ENCODE results near the gene SLC39A5. TPM values are rescaled to one million over a fixed set of nuclear protein-coding genes. Genes with fewer than 3 reads are reported as not detected.
"Not testable (repeated sequence)": the region's sequence is repeated elsewhere in the genome, so short reads cannot be mapped to it uniquely, and the experiment has no call there.

Gene SLC39A5
- total and polyA plus RNA-seq, 5 experiments from 2014 or later, result not detected

GRCh38 chr12:56253091-56253490 lies 23.2 kb downstream of the SLC39A5 start:
- Mint-ChIP-seq H3K9me3 (no peaks in the 10 kb centered on the region), H3K4me3 (no peak overlapping the region), H3K27ac (no peak overlapping the region), H3K36me3 (peaks cover 0 to 65% (median 10%) of the 10 kb centered on the region in 3 donors), H3K4me1 (peaks cover 11 to 21% (median 18%) of the 10 kb centered on the region in 4 donors), H3K27me3 (no peaks in the 10 kb centered on the region)
- ATAC-seq (no peak), DNase-seq (no peak)
- POLR2A ChIA-PET, result interaction anchor here (0.6 to 1.3 kb wide), 3 partner anchors 13 to 203 kb away, joined by 3 to 5 read pairs (median 4); partner anchors contain the start of gene RNF41

- Mint-ChIP-seq H3K36me3 (peaks cover 0 to 51% (median 10%) of the 10 kb centered on the region in 3 donors), H3K4me3 (peak overlapping the region in 3 of 10 donors; percentile 7 to 84 (median 26)), H3K27me3 (no peaks in the 10 kb centered on the region), H3K4me1 (peaks cover 18 to 28% (median 25%) of the 10 kb centered on the region in 4 donors), H3K9me3 (no peaks in the 10 kb centered on the region), H3K27ac (peak overlapping the region in 3 of 10 donors; percentile 41 to 67 (median 43))
- POLR2A ChIA-PET, result interaction anchor here (0.6 to 1.7 kb wide), 4 partner anchors 11 to 105 kb away, joined by 3 to 9 read pairs (median 6); partner anchors contain the start of genes COQ10A, RNF41 and STAT2
- ATAC-seq (no peak), DNase-seq (no peak)
Measured at GRCh38 chr12:56255671-56256070, 25.8 kb downstream of the SLC39A5 start.

GRCh38 chr12:56256326-56256960 lies 26.6 kb downstream of the SLC39A5 start:
- H3K27ac Mint-ChIP-seq, result peak overlapping the region; percentile 48 to 93 (median 76)
- POLR2A ChIA-PET, result interaction anchor here (0.5 to 2.7 kb wide), 9 partner anchors 10 to 240 kb away, joined by 3 to 20 read pairs (median 5); partner anchors contain the start of genes COQ10A, RNF41, SMARCC2 and STAT2
- ATAC-seq, result no peak
- H3K4me1 Mint-ChIP-seq, result peaks cover 20 to 28% (median 25%) of the 10 kb centered on the region in 4 donors
- DNase-seq, result no peak
- no peaks in the 10 kb centered on the region for H3K27me3 Mint-ChIP-seq
- H3K9me3 Mint-ChIP-seq, result no peaks in the 10 kb centered on the region
- peak overlapping the region; percentile 73 to 92 (median 82) for H3K4me3 Mint-ChIP-seq
- H3K36me3 Mint-ChIP-seq, result peaks cover 0 to 46% (median 10%) of the 10 kb centered on the region in 3 donors

DNA sequence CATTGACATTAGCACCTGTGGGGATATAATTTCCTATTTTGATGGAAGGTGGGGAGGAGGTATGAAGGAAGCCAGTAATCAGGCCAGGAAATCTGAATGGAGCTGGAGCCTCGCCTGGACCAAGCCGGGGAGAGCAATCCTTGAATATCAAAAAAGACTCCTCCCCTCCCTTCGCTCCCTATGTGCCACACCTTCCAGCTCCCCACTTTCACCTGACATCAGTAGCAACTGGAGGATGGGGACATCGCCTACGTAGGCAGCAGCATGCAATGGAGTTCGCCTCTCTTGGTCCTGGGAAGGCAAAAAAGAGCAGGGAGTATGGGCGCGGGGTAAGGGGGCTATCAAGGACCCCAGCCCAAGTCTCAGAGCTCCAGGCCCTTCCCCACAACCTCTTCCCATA lies 27.2 kb downstream of the SLC39A5 start:
- H3K36me3 Mint-ChIP-seq, result peaks cover 0 to 39% (median 10%) of the 10 kb centered on the region in 3 donors
- no peak for DNase-seq
- H3K4me1 Mint-ChIP-seq, result peaks cover 21 to 28% (median 25%) of the 10 kb centered on the region in 4 donors
- H3K27me3 Mint-ChIP-seq, result no peaks in the 10 kb centered on the region
- ATAC-seq, result no peak
- H3K27ac Mint-ChIP-seq, result peak overlapping the region; percentile 33 to 93 (median 76)
- H3K9me3 Mint-ChIP-seq, result no peaks in the 10 kb centered on the region
- H3K4me3 Mint-ChIP-seq, result peak overlapping the region; percentile 73 to 92 (median 82)
- POLR2A ChIA-PET, result interaction anchor here (0.6 to 2.7 kb wide), 9 partner anchors 10 to 138 kb away, joined by 3 to 20 read pairs (median 5); partner anchors contain the start of genes COQ10A, CS, RNF41 and SMARCC2

GRCh38 chr12:56257491-56258067 lies 27.7 kb downstream of the SLC39A5 start:
- H3K9me3 Mint-ChIP-seq, result no peaks in the 10 kb centered on the region
- peaks cover 21 to 28% (median 25%) of the 10 kb centered on the region in 4 donors for H3K4me1 Mint-ChIP-seq
- no peaks in the 10 kb centered on the region for H3K27me3 Mint-ChIP-seq
- POLR2A ChIA-PET, result interaction anchor here (0.5 to 2.7 kb wide), 21 partner anchors 9 to 328 kb away, joined by 3 to 20 read pairs (median 4); partner anchors contain the start of genes CNPY2, COQ10A, CS and ESYT1
- peak overlapping the region; percentile 48 to 93 (median 69) for H3K27ac Mint-ChIP-seq
- peak overlapping the region; percentile 73 to 92 (median 82) for H3K4me3 Mint-ChIP-seq
- H3K36me3 Mint-ChIP-seq, result peaks cover 0 to 34% (median 10%) of the 10 kb centered on the region in 3 donors
- DNase-seq, result no peak
- peak; percentile 17 to 23 for ATAC-seq

DNA sequence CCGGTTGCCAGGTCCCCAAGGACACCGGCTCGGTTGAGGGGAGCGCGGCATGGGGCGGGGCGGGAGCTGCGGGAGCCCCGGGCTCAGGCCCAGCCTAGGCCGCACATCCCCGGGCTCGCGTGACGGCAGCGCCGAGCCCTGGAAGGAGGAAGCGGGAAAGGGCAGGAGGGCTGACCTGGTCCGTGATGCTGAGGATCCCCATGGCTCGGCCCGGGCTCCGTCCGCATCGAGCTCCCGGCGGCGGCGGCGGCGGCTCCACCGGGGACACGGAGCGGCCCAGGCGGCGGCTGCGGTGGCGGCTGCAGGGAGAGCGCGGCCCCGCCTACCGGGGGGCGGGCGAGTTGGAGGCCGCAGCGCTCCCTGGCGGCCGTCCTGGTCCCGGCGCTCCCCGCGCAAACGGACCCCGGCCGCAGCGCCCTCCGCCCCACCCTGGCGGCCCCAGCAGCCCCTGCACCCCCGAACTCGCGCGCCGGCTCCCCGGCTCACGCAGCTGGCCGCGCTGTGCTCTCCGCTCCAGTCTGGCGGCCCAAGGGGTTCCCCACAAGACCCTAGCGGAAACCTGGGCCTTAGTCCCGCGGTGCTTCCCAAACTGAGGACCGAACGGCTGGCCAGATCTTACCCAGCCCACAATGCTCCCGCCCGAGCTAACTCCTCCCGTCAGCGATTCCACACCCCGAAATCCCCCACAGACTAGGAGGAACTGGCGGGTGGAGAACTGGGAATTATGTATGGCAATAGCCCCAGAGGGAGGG lies 28.4 kb downstream of the SLC39A5 start, which contains the start of gene ANKRD52:
Gene ANKRD52 (minus strand): TSS at position 317 of the 752 bp plus-strand sequence. CDS start 115 bp downstream, at position 202.
- no peaks in the 10 kb centered on the region for H3K9me3 Mint-ChIP-seq
- ATAC-seq, result peak; percentile 94
- DNase-seq, result peak; percentile 64 to 88 (median 81)
- H3K36me3 Mint-ChIP-seq, result peaks cover 0 to 28% (median 7%) of the 10 kb centered on the region in 3 donors
- H3K27me3 Mint-ChIP-seq, result no peaks in the 10 kb centered on the region
- H3K4me3 Mint-ChIP-seq, result peak within 1 kb of the TSS; percentile 87 to 94 (median 92)
- POLR2A ChIA-PET, result interaction anchor here (0.5 to 2.7 kb wide), 21 partner anchors 9 to 328 kb away, joined by 3 to 20 read pairs (median 3); partner anchors contain the start of genes CNPY2, COQ10A, CS and ESYT1
- peak within 1 kb of the TSS; percentile 83 to 96 (median 92) for H3K27ac Mint-ChIP-seq
- peaks cover 21 to 28% (median 25%) of the 10 kb centered on the region in 4 donors for H3K4me1 Mint-ChIP-seq

- H3K4me1 Mint-ChIP-seq, result peaks cover 21 to 28% (median 25%) of the 10 kb centered on the region in 4 donors
- no peaks in the 10 kb centered on the region for H3K9me3 Mint-ChIP-seq
- H3K4me3 Mint-ChIP-seq, result peak overlapping the region; percentile 87 to 94 (median 92)
- ATAC-seq (no peak), DNase-seq (no peak)
- POLR2A ChIA-PET, result interaction anchor here (0.7 to 2.7 kb wide), 13 partner anchors 8 to 202 kb away, joined by 3 to 20 read pairs (median 4); partner anchors contain the start of genes CNPY2, COQ10A, CS and ESYT1
- H3K27ac Mint-ChIP-seq, result peak overlapping the region; percentile 83 to 96 (median 92)
- peaks cover 0 to 22% (median 2%) of the 10 kb centered on the region in 3 donors for H3K36me3 Mint-ChIP-seq
- H3K27me3 Mint-ChIP-seq, result no peaks in the 10 kb centered on the region
Measured at GRCh38 chr12:56258820-56259183, 29.0 kb downstream of the SLC39A5 start.

GRCh38 chr12:56260380-56260779 lies 30.5 kb downstream of the SLC39A5 start:
- Mint-ChIP-seq H3K4me1 (peaks cover 14 to 26% (median 24%) of the 10 kb centered on the region in 4 donors), H3K36me3 (peaks cover 0 to 6% (median 0%) of the 10 kb centered on the region in 3 donors), H3K9me3 (no peaks in the 10 kb centered on the region), H3K27ac (peak overlapping the region in 1 of 10 donors; percentile 31), H3K4me3 (peak overlapping the region in 5 of 10 donors; percentile 2 to 73 (median 18)), H3K27me3 (no peaks in the 10 kb centered on the region)
- POLR2A ChIA-PET, result interaction anchor here (1.0 kb wide), 1 partner anchor 12 kb away, joined by 3 read pairs; no protein-coding TSS in a partner anchor
- ATAC-seq (no peak), DNase-seq (no peak)

GRCh38 chr12:56260921-56261320 lies 31.1 kb downstream of the SLC39A5 start:
- H3K4me1 Mint-ChIP-seq, result peaks cover 14 to 29% (median 24%) of the 10 kb centered on the region in 4 donors
- DNase-seq (no peak), ATAC-seq (no peak)
- no peaks in the 10 kb centered on the region for H3K27me3 Mint-ChIP-seq
- H3K36me3 Mint-ChIP-seq, result peaks cover 0 to 3% (median 0%) of the 10 kb centered on the region in 3 donors
- no peaks in the 10 kb centered on the region for H3K9me3 Mint-ChIP-seq
- peak overlapping the region in 1 of 10 donors; percentile 1 for H3K4me3 Mint-ChIP-seq
- peak overlapping the region in 2 of 10 donors; percentile 27 to 45 for H3K27ac Mint-ChIP-seq
- POLR2A ChIA-PET, result interaction anchor here (1.0 kb wide), 1 partner anchor 12 kb away, joined by 3 read pairs; no protein-coding TSS in a partner anchor

DNA sequence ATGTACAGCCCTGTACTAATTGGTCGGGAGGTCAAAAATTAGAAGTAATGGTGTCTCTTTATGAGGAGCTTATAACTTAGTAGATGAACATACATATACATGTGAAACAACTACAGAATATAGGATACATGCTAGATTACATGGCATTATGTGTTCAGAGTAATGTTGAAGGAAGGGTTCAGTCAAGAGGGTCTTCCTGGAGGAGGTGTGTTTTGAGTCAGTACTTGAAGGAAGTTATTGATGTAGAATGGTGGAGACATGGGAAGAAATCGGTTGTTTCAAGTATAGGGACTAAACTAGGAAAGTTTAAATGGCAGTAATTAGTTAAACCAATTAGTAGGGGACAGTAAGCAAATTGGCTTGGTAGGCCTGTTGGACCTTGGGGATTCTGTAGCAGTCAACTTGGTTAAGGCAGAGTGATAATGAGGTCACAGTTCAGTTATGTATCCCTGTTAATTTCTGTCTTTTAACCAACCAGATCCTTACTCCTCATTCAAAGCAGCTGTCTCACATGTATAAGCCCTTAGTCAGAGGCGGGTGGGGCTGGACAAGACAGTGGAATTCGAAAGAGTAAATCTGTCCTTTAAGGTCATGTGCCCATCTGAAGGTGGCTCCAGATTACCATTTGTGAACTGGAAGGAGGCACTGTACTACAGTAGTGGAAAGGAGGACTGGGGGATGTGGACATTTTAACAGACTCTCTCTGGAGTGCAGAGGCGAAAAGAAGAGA lies 31.8 kb downstream of the SLC39A5 start:
- Mint-ChIP-seq H3K27me3 (no peaks in the 10 kb centered on the region), H3K4me1 (peaks cover 16 to 27% (median 22%) of the 10 kb centered on the region in 4 donors), H3K4me3 (no peak overlapping the region), H3K9me3 (no peaks in the 10 kb centered on the region), H3K36me3 (no peaks in the 10 kb centered on the region), H3K27ac (peak overlapping the region in 1 of 10 donors; percentile 45)
- no peak for DNase-seq
- POLR2A ChIA-PET, result interaction anchor here (1.0 kb wide), 1 partner anchor 11 kb away, joined by 3 read pairs; no protein-coding TSS in a partner anchor
- no peak for ATAC-seq

DNA sequence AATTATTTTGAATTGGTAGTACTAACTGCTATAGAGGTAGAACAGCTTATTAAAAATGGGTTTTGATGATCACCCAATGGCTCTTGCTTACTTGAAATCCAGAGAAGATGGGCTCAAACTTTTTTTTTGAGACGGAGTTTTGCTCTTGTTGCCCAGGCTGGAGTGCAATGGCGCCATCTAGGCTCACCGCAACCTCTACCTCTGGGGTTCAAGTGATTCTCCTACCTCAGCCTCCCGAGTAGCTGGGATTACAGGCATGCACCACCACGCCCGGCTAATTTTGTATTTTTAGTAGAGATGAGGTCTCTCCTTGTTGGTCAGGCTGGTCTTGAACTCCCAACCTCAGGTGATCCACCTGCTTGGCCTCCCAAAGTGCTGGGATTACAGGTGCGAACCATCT lies 33.1 kb downstream of the SLC39A5 start:
- DNase-seq, ATAC-seq, H3K27ac Mint-ChIP-seq, H3K9me3 Mint-ChIP-seq, H3K4me3 Mint-ChIP-seq, H3K36me3 Mint-ChIP-seq, H3K27me3 Mint-ChIP-seq: not testable (repeated sequence)
- POLR2A ChIA-PET, result interaction anchor here (2.0 kb wide), 1 partner anchor 73 kb away, joined by 6 read pairs; the partner anchor contains the start of gene SMARCC2
- H3K4me1 Mint-ChIP-seq, result peaks cover 17 to 26% (median 24%) of the 10 kb centered on the region in 4 donors

Data from naive thymus-derived CD8-positive, alpha-beta T cell (primary cell).